SK-N-MC (cell line): Measurements from ENCODE around the gene MCRIP2.
"Not testable (repeated sequence)": the region's sequence is repeated elsewhere in the genome, so short reads cannot be mapped to it uniquely, and the experiment has no call there.

Experiments
- DNase-seq: peaks from one replicate; pipeline ENCODE4 v3.0.0-alpha.2; 2011; ENCODE audit warnings: low read depth, low spot score
- H3K27ac ChIP-seq: fragments of 200-600 bp; sonication (generic); 2 replicates; pipeline ENCODE4 v1.5.1; 2016; ENCODE audit warnings: mixed run types
- H3K36me3 ChIP-seq: fragments of 200-600 bp; sonication (generic); 2 replicates; pipeline ENCODE4 v1.6.1; 2017; ENCODE audit warnings: antibody characterized with exemption, low read length, mixed read lengths; ENCODE audit not compliant: insufficient read depth
- H3K4me3 ChIP-seq: fragments of 200-600 bp; sonication (generic); 2 replicates; pipeline ENCODE4 v1.5.1; 2016
- H3K9ac ChIP-seq: fragments of 200-600 bp; sonication (generic); 2 replicates; pipeline ENCODE4 v1.8.0; 2017; ENCODE audit warnings: mixed run types, mixed read lengths; ENCODE audit not compliant: insufficient read length
- H3K9me3 ChIP-seq: fragments of 200-600 bp; sonication (generic); 2 replicates; pipeline ENCODE4 v1.6.1; 2017; ENCODE audit warnings: low read depth, mild to moderate bottlenecking, antibody characterized with exemption, low read length, moderate library complexity, mixed read lengths
- EZH2 ChIP-seq: fragments of 200-600 bp; sonication (generic); IDR thresholded peaks from one replicate; pipeline ENCODE4 v1.6.1; 2017; ENCODE audit warnings: antibody characterized with exemption
- FOXP2 ChIP-seq: optimal IDR thresholded peaks from 2 replicates; pipeline ENCODE3; 2011; ENCODE audit warnings: mild to moderate bottlenecking, moderate library complexity; ENCODE audit not compliant: insufficient read depth; ENCODE audit errors: extremely low read length, control extremely low read depth
- POLR2AphosphoS5 ChIP-seq: IDR thresholded peaks from 2 replicates; pipeline ENCODE4 v1.6.1; 2012; ENCODE audit warnings: mild to moderate bottlenecking, low read depth, low read length, borderline replicate concordance

The MCRIP2 gene

GRCh38 chr16:686459-687260 is 45.0 kb downstream of the MCRIP2 start:
- Histone ChIP-seq H3K36me3 (peaks cover 18% of the 10 kb centered on the region), H3K27ac (no peak overlapping the region), H3K4me3 (no peak overlapping the region), H3K9me3 (no peaks in the 10 kb centered on the region), H3K9ac (no peak overlapping the region)
- TF ChIP-seq FOXP2 (no peak), POLR2AphosphoS5 (no peak), EZH2 (no peak)
- no peak for DNase-seq

- TF ChIP-seq POLR2AphosphoS5 (no peak), FOXP2 (no peak), EZH2 (no peak)
- no peaks in the 10 kb centered on the region for H3K9me3 ChIP-seq
- no peak for DNase-seq
- H3K36me3 ChIP-seq: peaks cover 10% of the 10 kb centered on the region
- H3K27ac ChIP-seq: no peak overlapping the region
- no peak overlapping the region for H3K9ac ChIP-seq
- H3K4me3 ChIP-seq: no peak overlapping the region
These were observed 45.9 kb downstream of the MCRIP2 start for GRCh38 chr16:687499-687898.

- Histone ChIP-seq H3K9me3 (no peaks in the 10 kb centered on the region), H3K27ac (no peak overlapping the region), H3K9ac (peak overlapping the region; percentile 96), H3K4me3 (peak overlapping the region; percentile 99), H3K36me3 (no peaks in the 10 kb centered on the region; the same call in 1 of the 2 replicates)
- TF ChIP-seq FOXP2 (no peak), EZH2 (no peak), POLR2AphosphoS5 (no peak)
- DNase-seq: no peak
These were observed 47.7 kb downstream of the MCRIP2 start for GRCh38 chr16:689175-689897.

GRCh38 chr16:691242-691641 is 49.6 kb downstream of the MCRIP2 start:
- not testable (repeated sequence) for H3K27ac ChIP-seq, H3K36me3 ChIP-seq, H3K9me3 ChIP-seq, H3K9ac ChIP-seq, H3K4me3 ChIP-seq, DNase-seq

- TF ChIP-seq EZH2: no peak
- TF ChIP-seq POLR2AphosphoS5: no peak
- no peak for TF ChIP-seq FOXP2
- no peak overlapping the region for H3K4me3 ChIP-seq
- no peaks in the 10 kb centered on the region for H3K36me3 ChIP-seq
These were observed 50.9 kb downstream of the MCRIP2 start for GRCh38 chr16:692356-693108.

GRCh38 chr16:693364-693763 is 51.7 kb downstream of the MCRIP2 start:
- no peak for TF ChIP-seq EZH2
- DNase-seq: no peak
- Histone ChIP-seq H3K4me3 (no peak overlapping the region), H3K36me3 (no peaks in the 10 kb centered on the region), H3K9ac (no peak overlapping the region), H3K27ac (no peak overlapping the region), H3K9me3 (no peaks in the 10 kb centered on the region)

More at GRCh38 chr16:692356-693108, 50.9 kb downstream of the MCRIP2 start:
- no peak overlapping the region for H3K9ac ChIP-seq
- H3K9me3 ChIP-seq: no peaks in the 10 kb centered on the region
- DNase-seq: no peak
- no peak overlapping the region for H3K27ac ChIP-seq

DNA sequence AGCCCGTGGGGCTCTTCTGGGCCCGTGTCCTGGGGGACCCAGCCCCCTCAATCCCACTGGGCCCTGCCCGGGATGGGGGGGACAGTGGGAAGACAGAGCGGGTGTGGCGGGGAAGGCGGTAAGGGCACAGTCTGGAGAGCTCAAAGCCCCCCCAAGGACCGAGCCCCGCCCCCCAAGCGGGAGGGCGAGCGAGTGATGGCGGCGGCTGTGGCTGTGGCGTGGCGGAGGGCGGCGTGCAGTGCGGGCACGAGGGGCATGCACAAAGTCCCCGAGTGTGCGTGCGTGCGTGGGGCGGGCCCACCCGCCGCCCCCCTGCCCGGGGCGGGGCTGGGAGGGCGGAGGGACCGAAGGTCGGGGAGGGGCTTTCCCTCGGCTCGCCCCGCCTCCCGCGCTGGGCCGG is 52.1 kb downstream of the MCRIP2 start:
- no peak for TF ChIP-seq FOXP2
- no peak for TF ChIP-seq POLR2AphosphoS5
- TF ChIP-seq EZH2: no peak
- no peak for DNase-seq
- Histone ChIP-seq H3K27ac (no peak overlapping the region), H3K4me3 (peak overlapping the region; percentile 69), H3K9me3 (no peaks in the 10 kb centered on the region), H3K9ac (no peak overlapping the region), H3K36me3 (no peaks in the 10 kb centered on the region)

- TF ChIP-seq FOXP2 (no peak), EZH2 (peak; percentile 83)
- no peaks in the 10 kb centered on the region for H3K36me3 ChIP-seq
- DNase-seq: no peak
- no peak overlapping the region for H3K27ac ChIP-seq
- H3K9ac ChIP-seq: no peak overlapping the region
- H3K9me3 ChIP-seq: no peaks in the 10 kb centered on the region
- H3K4me3 ChIP-seq: peak overlapping the region; percentile 69
These were observed 52.7 kb downstream of the MCRIP2 start for GRCh38 chr16:694187-694862.
